ENCODE data around the gene TRAPPC3L. TPM values are rescaled to one million over a fixed set of nuclear protein-coding genes. Genes with fewer than 3 reads are reported as not detected.
A peak's percentile ranks its signal among the peaks of the same experiment; 100 is the strongest.

The TRAPPC3L gene
- total RNA-seq, 3 donors from 2014 or later: 0.80 TPM; not detected in 2

DNA sequence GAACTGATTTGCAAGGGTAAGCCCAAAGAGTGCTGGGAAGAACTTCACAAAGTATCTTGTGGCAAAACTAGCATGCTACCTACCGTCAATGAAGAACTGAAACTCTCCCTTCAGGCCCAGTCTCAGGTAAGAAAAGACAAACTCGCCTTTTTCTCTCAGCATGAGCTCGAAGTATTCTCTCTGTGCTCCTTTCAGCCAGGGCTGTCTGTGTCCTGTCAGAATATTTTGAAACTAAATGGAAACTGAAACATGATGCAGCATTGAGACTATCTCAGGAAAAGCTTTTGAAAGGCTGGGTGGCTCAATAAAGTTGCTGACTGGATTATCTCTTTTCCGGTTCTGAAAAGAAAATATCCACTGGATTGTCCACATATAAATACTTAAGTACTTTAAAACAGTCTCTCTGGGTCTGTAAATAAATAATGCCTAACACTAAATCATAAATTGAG is 33.3 kb downstream of the TRAPPC3L start:
- TF ChIP-seq CTCF (IDR thresholded peaks at IDR 0.05): no peak
- TF ChIP-seq POLR2A (IDR thresholded peaks at IDR 0.05): no peak
- no peak for TF ChIP-seq POLR2AphosphoS5 (IDR thresholded peaks at IDR 0.05)

GRCh38 chr6:116511424-116512110 is 33.9 kb downstream of the TRAPPC3L start, which contains the start of gene CALHM5:
CALHM5 (plus strand) TSS chr6:116511639; CDS start chr6:116511697, 58 bp downstream.
- no peaks in the 10 kb centered on the region for H3K36me3 ChIP-seq
- DNase-seq (ENCODE audit: low spot score in 2 of 2): no peak
- intact Hi-C loops (cut with DNase I; ENCODE audit: low total_unique reads): no loop called here
- peak within 1 kb of the TSS; percentile 30 to 55 (median 33) for H3K4me3 ChIP-seq
- peak within 1 kb of the TSS; percentile 65 to 66 for H3K27ac ChIP-seq
- H3K4me1 ChIP-seq: no peaks in the 10 kb centered on the region
- no peaks in the 10 kb centered on the region for H3K27me3 ChIP-seq
- no peaks in the 10 kb centered on the region for H3K9me3 ChIP-seq
- TF ChIP-seq CTCF (IDR thresholded peaks at IDR 0.05) (peak; percentile 29 to 53 (median 43)), POLR2A (IDR thresholded peaks at IDR 0.05) (no peak), POLR2AphosphoS5 (IDR thresholded peaks at IDR 0.05) (peak in 1 of 3 donors; percentile 20)

More for the DNA sequence above, 33.3 kb downstream of the TRAPPC3L start:
- no peaks in the 10 kb centered on the region for H3K4me1 ChIP-seq
- intact Hi-C loops (cut with DNase I; ENCODE audit: low total_unique reads): no loop called here
- no peaks in the 10 kb centered on the region for H3K27me3 ChIP-seq
- no peak for DNase-seq (ENCODE audit: low spot score in 2 of 2)
- H3K36me3 ChIP-seq: no peaks in the 10 kb centered on the region
- H3K9me3 ChIP-seq: no peaks in the 10 kb centered on the region
- H3K4me3 ChIP-seq: peak overlapping the region; percentile 30 to 55 (median 33)
- H3K27ac ChIP-seq: peak overlapping the region; percentile 65 to 66

DNA sequence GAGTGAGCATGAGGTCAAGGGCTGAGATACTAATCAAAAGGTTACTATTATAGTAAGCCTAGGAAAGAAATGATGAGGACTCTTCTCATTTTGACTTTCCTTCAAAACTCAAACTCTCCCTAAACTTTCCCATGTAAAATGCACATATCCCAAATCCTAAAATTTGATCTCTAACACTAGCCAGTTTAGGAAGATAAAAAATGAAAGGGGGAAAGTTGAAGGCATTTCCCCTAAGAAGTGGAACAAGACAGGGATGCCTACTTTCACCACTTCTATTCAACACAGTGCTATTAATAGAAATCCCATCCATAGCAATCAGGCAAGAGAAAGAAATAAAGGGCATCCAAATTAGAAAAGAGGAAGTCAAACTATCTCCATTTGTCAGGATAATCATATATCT is 37.0 kb downstream of the TRAPPC3L start:
- DNase-seq (ENCODE audit: low spot score in 2 of 2): no peak
- TF ChIP-seq CTCF (IDR thresholded peaks at IDR 0.05): no peak
- TF ChIP-seq POLR2AphosphoS5 (IDR thresholded peaks at IDR 0.05): no peak
- TF ChIP-seq POLR2A (IDR thresholded peaks at IDR 0.05): no peak
- intact Hi-C loops (cut with DNase I; ENCODE audit: low total_unique reads): no loop called here
- Histone ChIP-seq H3K4me3 (no peak overlapping the region), H3K4me1 (no peaks in the 10 kb centered on the region), H3K9me3 (no peaks in the 10 kb centered on the region), H3K36me3 (no peaks in the 10 kb centered on the region), H3K27me3 (no peaks in the 10 kb centered on the region), H3K27ac (no peak overlapping the region)

DNA sequence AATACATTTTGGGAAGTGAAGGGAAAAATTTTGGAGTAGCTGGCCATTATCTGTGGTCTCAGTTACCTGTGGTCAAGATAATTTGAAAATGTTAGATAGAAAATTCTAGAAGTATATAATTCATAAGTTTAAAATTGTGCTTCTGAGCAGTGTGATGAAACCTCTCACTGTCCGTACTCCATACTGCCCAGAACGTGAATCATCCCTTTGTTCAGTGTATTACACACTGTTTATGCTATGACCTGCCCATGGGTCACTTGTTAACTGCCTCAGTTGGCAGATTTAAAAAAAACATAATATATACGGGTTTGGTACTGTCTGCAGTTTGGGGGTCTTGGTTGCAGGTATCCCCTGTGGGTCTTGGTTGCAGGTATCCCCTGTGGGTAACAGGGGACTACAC is 38.2 kb downstream of the TRAPPC3L start:
- H3K9me3 ChIP-seq: no peaks in the 10 kb centered on the region
- H3K27ac ChIP-seq: no peak overlapping the region
- H3K4me1 ChIP-seq: no peaks in the 10 kb centered on the region
- H3K36me3 ChIP-seq: no peaks in the 10 kb centered on the region
- H3K4me3 ChIP-seq: no peak overlapping the region
- intact Hi-C loops (cut with DNase I; ENCODE audit: low total_unique reads): no loop called here
- no peaks in the 10 kb centered on the region for H3K27me3 ChIP-seq
- TF ChIP-seq CTCF (IDR thresholded peaks at IDR 0.05): no peak
- no peak for TF ChIP-seq POLR2AphosphoS5 (IDR thresholded peaks at IDR 0.05)
- no peak for TF ChIP-seq POLR2A (IDR thresholded peaks at IDR 0.05)
- DNase-seq (ENCODE audit: low spot score in 2 of 2): no peak

GRCh38 chr6:116500969-116501433 is 44.5 kb downstream of the TRAPPC3L start:
- no peak overlapping the region for H3K4me3 ChIP-seq
- no peak for DNase-seq (ENCODE audit: low spot score in 2 of 2)
- H3K27ac ChIP-seq: no peak overlapping the region
- TF ChIP-seq POLR2AphosphoS5 (IDR thresholded peaks at IDR 0.05): no peak
- no peak for TF ChIP-seq CTCF (IDR thresholded peaks at IDR 0.05)
- no peak for TF ChIP-seq POLR2A (IDR thresholded peaks at IDR 0.05)
- no peaks in the 10 kb centered on the region for H3K27me3 ChIP-seq
- intact Hi-C loops (cut with DNase I; ENCODE audit: low total_unique reads): no loop called here
- H3K9me3 ChIP-seq: no peaks in the 10 kb centered on the region
- H3K4me1 ChIP-seq: no peaks in the 10 kb centered on the region
- H3K36me3 ChIP-seq: no peaks in the 10 kb centered on the region

Data from breast epithelium (tissue), 4 donors.